Endothelial cell of umbilical vein (primary cell): ENCODE results near the gene CLSTN1. TPM values are rescaled to one million over a fixed set of nuclear protein-coding genes. Genes with fewer than 3 reads are reported as not detected.

ENCODE experiments used
- BruUV-seq: library from RNA; stranded (reverse); fragments of 400-500 nt; replicated peaks from 2 replicates; lab custom pipeline; 2021; lab: Mats Ljungman, UMichigan
- CTCF ChIA-PET: fragments of 300-600, 350-600 bp; sonication (Branson Sonifier 250); formaldehyde crosslinking; loops from one replicate; lab custom pipeline; 2021; ENCODE audit warnings: antibody characterized with exemption, inconsistent platforms; lab: Charles Lee
- POLR2A ChIA-PET: fragments of 300-600, 350-600 bp; sonication (Branson Sonifier 250); formaldehyde crosslinking; loops from one replicate; lab custom pipeline; 2021; ENCODE audit warnings: antibody characterized with exemption, inconsistent platforms; lab: Charles Lee
- DNase-seq: peaks from one replicate; pipeline ENCODE4 v3.0.0-alpha.2; 2011; ENCODE audit warnings: low read depth, low spot score
- FAIRE-seq: peaks from 2 replicates; lab custom pipeline; 2011; peaks lifted over from hg19 to GRCh38; lab: Jason Lieb, UNC
- H2AFZ ChIP-seq: 2 replicates; pipeline ENCODE4 v1.6.0; 2012; ENCODE audit warnings: low read depth, low read length, control low read depth, inconsistent platforms
- H3K27ac ChIP-seq: 2 replicates; pipeline ENCODE4 v1.5.1; 2011; ENCODE audit warnings: low read depth, mild to moderate bottlenecking, control low read depth, low read length, moderate library complexity; ENCODE audit not compliant: insufficient read depth
- H3K27me3 ChIP-seq, 2 experiments: 2 replicates each; pipeline versions ENCODE4 v1.6.0 to v1.6.1; 2011; ENCODE audit warnings: low read length in 2 of 2, mixed read lengths in 1 of 2; ENCODE audit not compliant: control insufficient read depth in 2 of 2, insufficient read depth in 2 of 2
- H3K36me3 ChIP-seq, 2 experiments: 2 replicates in 1 of 2; 3 replicates in 1 of 2; pipeline ENCODE4 v1.5.1; 2011; ENCODE audit warnings: low read length in 2 of 2, mild to moderate bottlenecking in 1 of 2, moderate library complexity in 1 of 2; ENCODE audit not compliant: control insufficient read depth in 2 of 2, insufficient read depth in 2 of 2; ENCODE audit errors: extremely low read depth in 1 of 2
- H3K4me1 ChIP-seq: 3 replicates; pipeline ENCODE4 v1.5.1; 2011; ENCODE audit warnings: mild to moderate bottlenecking, low read length; ENCODE audit not compliant: control insufficient read depth, insufficient read depth; ENCODE audit errors: extremely low read depth
- H3K4me2 ChIP-seq: 2 replicates; pipeline ENCODE4 v1.6.1; 2011; ENCODE audit warnings: low read length, control low read depth, mixed read lengths; ENCODE audit not compliant: insufficient read depth
- H3K4me3 ChIP-seq, 3 experiments: fragments of 200-600 bp in 1 of 3; sonication (generic), shearing (Covaris generic) in 1 of 3; replicated peaks in 1 of 3; 2 replicates each; pipeline ENCODE4 v1.5.1; 2011 to 2016; ENCODE audit warnings: control low read depth in 3 of 3, low read length in 3 of 3, mild to moderate bottlenecking in 2 of 3, inconsistent platforms in 1 of 3, low read depth in 1 of 3, moderate library complexity in 1 of 3; ENCODE audit not compliant: insufficient read depth in 1 of 3
- H3K79me2 ChIP-seq: 2 replicates; pipeline ENCODE4 v1.6.0; 2012; ENCODE audit warnings: low read length, inconsistent platforms; ENCODE audit not compliant: control insufficient read depth, insufficient read depth
- H3K9ac ChIP-seq: replicated peaks from 2 replicates; pipeline ENCODE3; 2011; ENCODE audit warnings: low read length, control low read depth; ENCODE audit not compliant: insufficient read depth; ENCODE audit errors: extremely low read depth
- H3K9me1 ChIP-seq: replicated peaks from 3 replicates; pipeline ENCODE4 v1.6.0; 2011; ENCODE audit warnings: mild to moderate bottlenecking, low read length; ENCODE audit not compliant: control insufficient read depth, insufficient read depth; ENCODE audit errors: extremely low read depth
- H3K9me3 ChIP-seq: replicated peaks from 2 replicates; pipeline ENCODE4 v1.5.1; 2012; ENCODE audit warnings: low read length, inconsistent platforms; ENCODE audit not compliant: control insufficient read depth, insufficient read depth
- H4K20me1 ChIP-seq: replicated peaks from 2 replicates; pipeline ENCODE3; 2011; ENCODE audit warnings: mild to moderate bottlenecking, low read length; ENCODE audit not compliant: control insufficient read depth, insufficient read depth; ENCODE audit errors: extremely low read depth
- EZH2 ChIP-seq: IDR thresholded peaks from 2 replicates; pipeline ENCODE4 v1.6.1; 2012; ENCODE audit warnings: borderline replicate concordance, low read depth, mild to moderate bottlenecking, moderate library complexity, low read length, inconsistent platforms; ENCODE audit not compliant: severe bottlenecking
- FOS ChIP-seq: IDR thresholded peaks from 2 replicates; pipeline ENCODE4 v1.6.1; 2011; ENCODE audit warnings: mild to moderate bottlenecking, low read length, moderate library complexity, borderline replicate concordance; ENCODE audit not compliant: insufficient read depth
- GATA2 ChIP-seq: IDR thresholded peaks from 2 replicates; pipeline ENCODE4 v1.7.0; 2011; ENCODE audit warnings: low read depth, mild to moderate bottlenecking, moderate library complexity, mixed read lengths, low read length; ENCODE audit not compliant: insufficient read length, insufficient read depth
- JUN ChIP-seq: IDR thresholded peaks from 2 replicates; pipeline ENCODE4 v1.6.1; 2011; ENCODE audit warnings: borderline replicate concordance, low read depth; ENCODE audit not compliant: insufficient read length, insufficient read depth
- MYC ChIP-seq: IDR thresholded peaks from one replicate; pipeline ENCODE4 v1.6.1; 2011; ENCODE audit warnings: mild to moderate bottlenecking, low read depth, low read length
- POLR2A ChIP-seq: IDR thresholded peaks from 2 replicates; pipeline ENCODE4 v1.6.1; 2012; ENCODE audit warnings: low read depth, mild to moderate bottlenecking, control low read depth, low read length
- POLR2AphosphoS5 ChIP-seq: IDR thresholded peaks from 2 replicates; pipeline ENCODE4 v1.6.1; 2012; ENCODE audit warnings: low read depth, mild to moderate bottlenecking, control low read depth, low read length, moderate library complexity; ENCODE audit not compliant: insufficient read depth
- dilution Hi-C: fragments of 300-500 bp; cut with MboI; formaldehyde crosslinking; loops from one replicate; pipeline ENCODE4 v1.15.0; 2019; ENCODE audit warnings: low sequenced_read_pairs; ENCODE audit not compliant: extremely low pct_ligation_motif_present
- intact Hi-C: fragments of 100-400 bp; cut with micrococcal nuclease; formaldehyde crosslinking; loops from one replicate; pipeline ENCODE4 v1.10.0; 2022
- polyA plus RNA-seq, 4 experiments: library from polyadenylated mRNA; depleted of rRNA in 3 of 4; stranded (reverse) in 3 of 4; unstranded in 1 of 4; fragments of >200 nt; gene quantifications; 2 replicates each; pipeline versions ENCODE4 v1.2.1 to v1.2.3, GENCODE V29; 2011 to 2012; ENCODE audit warnings: missing spikeins in 1 of 4
- total RNA-seq: library from RNA; stranded (reverse); gene quantifications from 2 replicates; pipeline ENCODE4 v1.2.3, GENCODE V29; 2021
- TF ChIP-seq, protein P1 (sequence below), 2 donors: IDR thresholded peaks; 1 replicate in 1 of 2; 2 replicates in 1 of 2; pipeline ENCODE4 v1.5.1; 2011; ENCODE audit warnings: low read length in 2 of 2, mild to moderate bottlenecking in 2 of 2, moderate library complexity in 2 of 2, control low read depth in 1 of 2, inconsistent platforms in 1 of 2, low read depth in 1 of 2; ENCODE audit not compliant: insufficient read depth in 1 of 2; ENCODE audit errors: extremely low read depth in 1 of 2
- TF ChIP-seq, protein P2 (sequence below): IDR thresholded peaks from 2 replicates; pipeline ENCODE4 v1.6.1; 2011; ENCODE audit not compliant: insufficient read depth, insufficient read length

The CLSTN1 gene
- total and polyA plus RNA-seq, 2 donors (not counting 3 experiments of a cell fraction or from before 2014, with no cell fraction given) = 49.1 to 130 TPM

DNA sequence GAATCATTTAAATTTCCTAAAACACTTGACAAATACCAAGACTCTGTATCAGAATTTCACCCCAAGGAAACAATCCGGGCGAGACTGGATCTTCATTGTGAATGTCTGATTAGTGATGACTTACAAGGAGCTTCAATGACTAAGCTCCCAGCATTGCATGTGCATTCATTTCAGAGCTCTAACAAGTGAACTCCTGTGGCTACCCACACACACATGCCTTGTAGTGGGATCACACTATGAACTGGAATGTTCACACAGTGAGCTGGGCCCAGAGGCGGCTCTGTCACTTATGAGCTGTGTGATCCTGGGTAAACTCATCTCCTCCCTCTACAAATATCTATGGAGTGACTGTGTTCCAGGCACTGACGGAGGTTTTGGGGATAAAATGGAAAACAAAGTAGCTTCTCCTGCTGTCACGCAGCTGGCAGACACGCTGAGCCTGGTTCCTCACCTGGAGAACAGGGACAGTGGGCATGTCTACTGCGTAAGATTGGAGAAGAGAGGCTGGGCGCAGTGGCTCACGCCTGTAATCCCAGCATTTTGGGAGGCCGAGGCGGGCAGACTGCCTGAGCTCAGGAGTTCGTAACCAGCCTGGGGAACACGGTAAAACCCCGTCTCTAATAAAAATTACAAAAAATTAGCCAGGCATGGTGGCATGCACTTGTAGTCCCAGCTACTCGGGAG, 56.9 kb downstream of the CLSTN1 start:
- Histone ChIP-seq H3K9me3 (no peaks in the 10 kb centered on the region), H3K4me3 (no peak overlapping the region), H4K20me1 (peaks cover 2% of the 10 kb centered on the region), H3K27ac (no peak overlapping the region), H3K36me3 (no peaks in the 10 kb centered on the region), H3K27me3 (no peaks in the 10 kb centered on the region), H3K9me1 (no peaks in the 10 kb centered on the region), H2AFZ (no peak overlapping the region), H3K79me2 (peaks cover 15% of the 10 kb centered on the region), H3K9ac (no peak overlapping the region), H3K4me2 (no peak overlapping the region), H3K4me1 (no peaks in the 10 kb centered on the region)
- BruUV-seq = no TSS peak
- CTCF ChIA-PET = interaction anchor here (1.0 to 1.7 kb wide), 2 partner anchors 10 to 18 kb away, joined by 4 to 5 read pairs; no protein-coding TSS in a partner anchor
- TF ChIP-seq FOS (no peak), GATA2 (no peak), JUN (no peak), MYC (no peak), EZH2 (no peak), POLR2AphosphoS5 (no peak), POLR2A (no peak)
- TF ChIP-seq, protein P1, sequence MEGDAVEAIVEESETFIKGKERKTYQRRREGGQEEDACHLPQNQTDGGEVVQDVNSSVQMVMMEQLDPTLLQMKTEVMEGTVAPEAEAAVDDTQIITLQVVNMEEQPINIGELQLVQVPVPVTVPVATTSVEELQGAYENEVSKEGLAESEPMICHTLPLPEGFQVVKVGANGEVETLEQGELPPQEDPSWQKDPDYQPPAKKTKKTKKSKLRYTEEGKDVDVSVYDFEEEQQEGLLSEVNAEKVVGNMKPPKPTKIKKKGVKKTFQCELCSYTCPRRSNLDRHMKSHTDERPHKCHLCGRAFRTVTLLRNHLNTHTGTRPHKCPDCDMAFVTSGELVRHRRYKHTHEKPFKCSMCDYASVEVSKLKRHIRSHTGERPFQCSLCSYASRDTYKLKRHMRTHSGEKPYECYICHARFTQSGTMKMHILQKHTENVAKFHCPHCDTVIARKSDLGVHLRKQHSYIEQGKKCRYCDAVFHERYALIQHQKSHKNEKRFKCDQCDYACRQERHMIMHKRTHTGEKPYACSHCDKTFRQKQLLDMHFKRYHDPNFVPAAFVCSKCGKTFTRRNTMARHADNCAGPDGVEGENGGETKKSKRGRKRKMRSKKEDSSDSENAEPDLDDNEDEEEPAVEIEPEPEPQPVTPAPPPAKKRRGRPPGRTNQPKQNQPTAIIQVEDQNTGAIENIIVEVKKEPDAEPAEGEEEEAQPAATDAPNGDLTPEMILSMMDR (IDR thresholded peaks at IDR 0.05; ENCODE audit: extremely low read depth in 1 of 2, insufficient read depth in 1 of 2, low read depth in 1 of 2, low read length in 2 of 2) = no peak
- TF ChIP-seq, protein P2, sequence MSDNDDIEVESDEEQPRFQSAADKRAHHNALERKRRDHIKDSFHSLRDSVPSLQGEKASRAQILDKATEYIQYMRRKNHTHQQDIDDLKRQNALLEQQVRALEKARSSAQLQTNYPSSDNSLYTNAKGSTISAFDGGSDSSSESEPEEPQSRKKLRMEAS = no peak
- no peak for DNase-seq
- peak; percentile 21 for FAIRE-seq
- intact Hi-C loops = no loop called here
- POLR2A ChIA-PET = no interaction called here
- dilution Hi-C loops = no loop called here
